ENCODE measurements around the gene TADA1. TPM values are rescaled to one million over a fixed set of nuclear protein-coding genes. Genes with fewer than 3 reads are reported as not detected.
"Not testable (repeated sequence)": the region's sequence is repeated elsewhere in the genome, so short reads cannot be mapped to it uniquely, and the experiment has no call there.

TADA1 gene
- total RNA-seq, 1 experiment from 2014 or later, result 19.5 TPM

GRCh38 chr1:166838766-166839599 is 37.1 kb downstream of the TADA1 start, which contains the start of gene POGK:
POGK (plus strand) TSS chr1:166839475; CDS start chr1:166840957, 1,482 bp downstream.
- H3K36me3 ChIP-seq, result peaks cover 42% of the 10 kb centered on the region
- DNase-seq, result peak; percentile 97
- H3K27me3 ChIP-seq, result no peaks in the 10 kb centered on the region
- H3K4me3 ChIP-seq, result peak within 1 kb of the TSS; percentile 78
- H3K9me3 ChIP-seq, result no peaks in the 10 kb centered on the region

- DNase-seq, result peak; percentile 15
- H3K4me3 ChIP-seq, result no peak overlapping the region
- H3K9me3 ChIP-seq, result no peaks in the 10 kb centered on the region
These were observed 39.3 kb downstream of the TADA1 start for GRCh38 chr1:166836733-166837132.

GRCh38 chr1:166829762-166830161 is 46.3 kb downstream of the TADA1 start:
- not testable (repeated sequence) for H3K4me3 ChIP-seq, H3K27me3 ChIP-seq, H3K36me3 ChIP-seq, DNase-seq
- H3K9me3 ChIP-seq, result peaks cover 17% of the 10 kb centered on the region

More at GRCh38 chr1:166836733-166837132, 39.3 kb downstream of the TADA1 start:
- H3K36me3 ChIP-seq, result peaks cover 19% of the 10 kb centered on the region
- H3K27me3 ChIP-seq, result no peaks in the 10 kb centered on the region

- no peaks in the 10 kb centered on the region for H3K27me3 ChIP-seq
- no peak overlapping the region for H3K4me3 ChIP-seq
- H3K36me3 ChIP-seq, result no peaks in the 10 kb centered on the region
- H3K9me3 ChIP-seq, result peaks cover 17% of the 10 kb centered on the region
- no peak for DNase-seq
These were observed 48.6 kb downstream of the TADA1 start for GRCh38 chr1:166827426-166827825.

- H3K27me3 ChIP-seq, result no peaks in the 10 kb centered on the region
- no peak overlapping the region for H3K4me3 ChIP-seq
- H3K9me3 ChIP-seq, result 0 out of 2 replicates have a peak, but pooled peaks cover under 1% of the 10 kb centered on the region
These were observed 53.7 kb downstream of the TADA1 start for GRCh38 chr1:166822385-166822784.

GRCh38 chr1:166819974-166820373 is 56.1 kb downstream of the TADA1 start:
- no peaks in the 10 kb centered on the region for H3K27me3 ChIP-seq
- no peaks in the 10 kb centered on the region for H3K36me3 ChIP-seq
- H3K4me3 ChIP-seq, result no peak overlapping the region
- DNase-seq, result no peak
- H3K9me3 ChIP-seq, result no peaks in the 10 kb centered on the region

More at GRCh38 chr1:166822385-166822784, 53.7 kb downstream of the TADA1 start:
- no peak for DNase-seq
- H3K36me3 ChIP-seq, result no peaks in the 10 kb centered on the region

GRCh38 chr1:166814611-166815010 is 61.5 kb downstream of the TADA1 start:
- peaks cover 7% of the 10 kb centered on the region; the same call in 1 of the 2 replicates for H3K9me3 ChIP-seq
- H3K36me3 ChIP-seq, result no peaks in the 10 kb centered on the region
- no peaks in the 10 kb centered on the region for H3K27me3 ChIP-seq
- no peak overlapping the region for H3K4me3 ChIP-seq
- peak; percentile 60 for DNase-seq

- Histone ChIP-seq H3K27me3 (no peaks in the 10 kb centered on the region), H3K4me3 (no peak overlapping the region)
- no peak for DNase-seq
These were observed 62.4 kb downstream of the TADA1 start for GRCh38 chr1:166813508-166814223.

GRCh38 chr1:166811691-166812090 is 64.4 kb downstream of the TADA1 start:
- peaks cover 7% of the 10 kb centered on the region; the same call in 1 of the 2 replicates for H3K9me3 ChIP-seq
- H3K27me3 ChIP-seq, result no peaks in the 10 kb centered on the region
- H3K4me3 ChIP-seq, result no peak overlapping the region
- DNase-seq, result no peak
- no peaks in the 10 kb centered on the region for H3K36me3 ChIP-seq

More at GRCh38 chr1:166813508-166814223, 62.4 kb downstream of the TADA1 start:
- H3K36me3 ChIP-seq, result no peaks in the 10 kb centered on the region
- peaks cover 7% of the 10 kb centered on the region; the same call in 1 of the 2 replicates for H3K9me3 ChIP-seq

GRCh38 chr1:166808952-166809351 is 67.1 kb downstream of the TADA1 start:
- H3K9me3 ChIP-seq, result peaks cover 7% of the 10 kb centered on the region; the same call in 1 of the 2 replicates
- H3K36me3 ChIP-seq, result no peaks in the 10 kb centered on the region
- DNase-seq, result no peak
- H3K27me3 ChIP-seq, result no peaks in the 10 kb centered on the region
- H3K4me3 ChIP-seq, result no peak overlapping the region

Other genes starting within 250 kb of the TADA1 start
- gene POGK, start 36.8 kb downstream of the TADA1 start, total RNA-seq (2014; rRNA removed; shearing (Covaris generic); ENCODE audit: low replicate concordance), result 70.1 and 89.1 TPM in 2 replicates
- not detected in 2 replicates for gene ILDR2, start 99.3 kb upstream of the TADA1 start, total RNA-seq (2014; rRNA removed; shearing (Covaris generic); ENCODE audit: low replicate concordance)
- not detected in 2 replicates for gene MAEL, start 113.0 kb upstream of the TADA1 start, total RNA-seq (2014; rRNA removed; shearing (Covaris generic); ENCODE audit: low replicate concordance)
- gene GPA33, start 214.1 kb upstream of the TADA1 start, total RNA-seq (2014; rRNA removed; shearing (Covaris generic); ENCODE audit: low replicate concordance), result not detected in 2 replicates
- gene STYXL2, start 217.8 kb upstream of the TADA1 start, total RNA-seq (2014; rRNA removed; shearing (Covaris generic); ENCODE audit: low replicate concordance), result 0.07 TPM in 1 of 2 replicates, not detected in the other